ENCODE results near the gene HMX3. TPM values are rescaled to one million over a fixed set of nuclear protein-coding genes. Genes with fewer than 3 reads are reported as not detected.

The HMX3 gene
- total RNA-seq, 1 experiment from 2014 or later = not detected

DNA sequence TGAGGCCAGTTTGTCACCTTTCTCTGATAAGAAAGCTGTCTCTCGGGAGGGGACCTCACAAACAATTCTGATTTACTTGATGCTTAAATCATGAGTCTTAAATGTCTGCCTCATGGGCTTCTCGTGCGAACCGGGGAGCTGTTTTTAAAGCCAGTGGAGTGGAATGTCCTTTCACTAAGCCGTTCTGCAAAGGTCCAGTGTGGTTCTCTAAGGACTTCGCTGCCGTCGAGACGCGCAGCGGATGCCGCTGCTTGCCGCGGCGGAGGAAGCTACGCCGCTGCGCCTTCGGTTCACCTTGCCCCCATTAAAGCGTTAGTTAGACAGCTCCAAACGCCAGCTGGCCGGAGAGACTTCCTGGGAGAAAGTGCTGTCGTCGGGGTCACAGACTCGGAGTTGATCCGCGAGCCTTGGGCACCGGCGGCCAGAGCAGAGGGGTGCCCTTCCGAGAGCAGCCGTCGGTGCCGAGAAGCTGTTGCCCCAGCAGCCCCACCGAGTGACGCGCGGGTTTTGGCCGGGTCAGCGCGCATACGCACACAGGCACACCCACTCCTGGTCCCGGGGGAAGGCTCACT, 1.3 kb upstream of the HMX3 start:
- no peak for DNase-seq (ENCODE audit: low spot score)

DNA sequence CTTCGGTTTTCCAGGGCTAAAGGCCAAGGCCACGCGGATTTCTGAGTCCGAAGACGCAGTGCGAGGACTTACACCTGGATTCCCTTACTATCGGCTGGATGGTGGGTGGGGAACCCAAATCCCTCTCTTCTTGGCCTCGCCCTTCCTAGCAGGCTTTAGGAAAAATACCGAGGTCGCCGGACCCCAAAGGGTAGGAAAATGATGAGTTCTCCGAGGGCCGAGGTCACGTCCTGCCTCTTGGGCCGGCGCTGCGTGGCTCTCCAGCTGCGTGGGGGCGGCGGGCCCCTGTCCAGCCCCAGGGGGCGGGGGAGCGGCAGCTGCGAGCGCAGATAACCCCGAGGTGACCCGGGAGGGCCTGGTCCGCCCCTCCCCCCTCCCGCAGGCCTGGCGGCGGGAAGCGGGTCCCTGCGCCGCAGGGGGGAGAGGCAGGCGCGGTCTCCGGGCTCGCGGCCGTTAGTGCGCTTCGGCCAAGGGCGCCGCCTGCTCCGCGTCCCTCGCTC, 805 bp upstream of the HMX3 start:
- no peak for DNase-seq (ENCODE audit: low spot score)

- DNase-seq (ENCODE audit: low spot score) = no peak
These were observed 543 bp downstream of the HMX3 start for GRCh38 chr10:123136221-123136805.

GRCh38 chr10:123136806-123137642, 1.3 kb downstream of the HMX3 start:
- DNase-seq (ENCODE audit: low spot score) = no peak

- DNase-seq (ENCODE audit: low spot score) = no peak
These were observed 3.4 kb downstream of the HMX3 start for GRCh38 chr10:123139165-123139520.

GRCh38 chr10:123139521-123140163, 3.9 kb downstream of the HMX3 start:
- DNase-seq (ENCODE audit: low spot score) = peak; percentile 5

DNA sequence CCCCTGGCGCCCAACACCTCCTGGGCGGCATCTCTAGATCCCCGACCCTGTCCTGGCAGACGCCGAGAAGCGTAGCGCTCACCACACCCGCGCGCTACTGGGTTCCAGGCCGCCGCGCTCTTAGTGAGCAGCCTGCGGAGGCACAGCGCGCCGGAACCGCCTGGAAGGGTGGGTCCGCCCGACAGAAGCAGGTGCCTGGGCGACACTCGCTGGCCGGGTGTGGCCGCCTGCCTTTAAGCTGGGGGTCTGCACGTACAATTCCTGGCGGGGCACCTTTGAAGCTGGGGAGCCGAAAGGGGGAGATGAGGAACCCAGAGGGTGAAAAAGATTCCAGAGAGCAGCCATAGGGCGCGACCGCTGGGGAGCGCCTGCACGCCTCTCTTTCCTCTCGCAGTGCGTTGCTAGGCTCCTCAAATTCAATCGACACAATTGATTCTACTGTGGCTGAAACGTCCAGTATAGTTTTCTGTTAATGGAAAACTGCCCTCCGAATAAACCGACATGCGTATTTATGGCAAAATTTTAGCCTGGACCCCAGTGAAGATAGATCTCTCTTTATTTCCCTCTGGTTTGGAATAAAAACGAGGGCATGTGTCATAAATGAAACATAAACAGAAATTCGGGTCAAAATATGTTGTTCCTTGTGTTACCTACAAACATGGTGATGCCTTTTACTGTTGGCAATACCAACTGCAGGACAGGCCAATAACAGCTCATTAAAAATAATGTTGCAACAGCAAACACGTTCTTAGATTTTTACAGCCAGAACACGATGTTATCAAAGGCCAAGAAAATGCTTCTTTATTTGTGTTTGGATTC, 4.6 kb downstream of the HMX3 start:
- no peak for DNase-seq (ENCODE audit: low spot score)

DNA sequence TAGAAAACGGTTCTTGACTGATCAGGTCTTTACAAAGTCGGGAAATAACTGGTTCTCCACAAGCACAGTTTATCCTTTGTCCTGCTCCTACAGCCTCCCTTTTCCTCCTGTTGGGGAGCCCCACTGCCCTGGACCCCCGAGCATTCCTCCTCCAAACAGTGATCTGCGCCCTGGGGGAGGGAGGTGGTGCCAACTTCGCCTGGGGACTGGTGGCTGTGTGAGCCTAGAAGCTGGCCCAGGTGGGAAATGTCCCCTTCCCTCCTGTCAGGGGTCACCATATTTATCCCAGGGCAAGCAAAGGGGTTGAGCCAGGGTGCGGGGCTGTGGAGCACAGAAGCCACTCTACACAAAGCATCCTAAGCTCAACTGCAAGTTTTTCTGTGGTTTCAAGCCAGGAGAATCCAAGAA, 5.2 kb downstream of the HMX3 start:
- DNase-seq (ENCODE audit: low spot score) = no peak

GRCh38 chr10:123141791-123142700, 6.3 kb downstream of the HMX3 start:
- DNase-seq (ENCODE audit: low spot score) = no peak

DNA sequence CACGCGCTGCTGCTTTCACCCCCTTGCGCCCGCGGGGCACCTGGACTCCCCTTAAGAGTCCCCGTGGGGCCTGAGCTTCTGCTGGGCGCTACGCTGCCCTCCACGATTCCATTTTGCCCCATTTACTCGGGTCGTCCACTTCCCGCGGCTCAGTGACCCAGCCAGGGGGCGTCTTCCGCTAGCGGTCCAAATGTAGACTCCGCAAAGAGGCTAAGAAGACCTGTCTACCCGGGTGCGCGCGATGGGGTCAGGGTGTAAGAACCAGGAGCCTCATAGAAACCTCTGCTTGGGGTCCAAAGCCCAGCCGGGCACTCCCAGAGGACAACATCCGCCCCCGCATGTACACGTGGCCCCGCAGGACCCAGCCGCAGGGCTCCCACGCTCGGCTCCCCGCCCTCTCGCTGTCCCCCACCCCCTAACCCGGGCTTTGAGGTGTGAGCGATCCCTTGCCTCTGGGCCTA, 7.0 kb downstream of the HMX3 start:
- no peak for DNase-seq (ENCODE audit: low spot score)

DNA sequence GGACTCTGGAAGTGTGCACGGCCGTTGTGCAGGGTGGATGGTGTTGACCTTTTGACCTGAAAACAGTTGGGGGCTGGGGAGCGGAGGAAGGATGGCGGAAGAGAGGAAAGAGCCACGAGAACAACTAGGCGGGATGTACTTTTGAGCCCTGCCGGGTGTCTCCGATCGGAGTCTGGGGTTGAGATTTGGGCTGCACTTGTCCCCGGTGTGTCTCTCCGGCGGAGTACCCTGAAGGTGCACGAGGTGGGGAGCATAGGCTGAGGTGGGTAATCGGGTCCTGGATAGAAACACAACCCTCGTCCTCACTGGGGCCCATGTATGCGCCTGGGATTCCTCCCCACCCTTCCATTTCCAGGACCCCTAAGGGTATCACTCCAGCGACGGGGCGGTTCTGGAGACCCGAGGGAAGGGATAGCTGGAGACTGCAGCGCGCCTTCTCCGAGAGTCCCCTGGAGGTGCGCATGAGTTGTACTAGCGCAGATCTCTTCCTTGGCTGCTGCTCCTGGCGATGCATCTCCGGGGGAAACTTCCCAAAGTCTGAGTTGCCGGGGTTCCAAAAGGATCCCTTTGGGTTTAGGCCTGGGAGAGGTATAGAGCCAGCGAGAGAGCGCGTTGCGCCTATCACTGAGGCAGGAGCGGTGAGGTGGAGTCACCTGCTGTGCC, 7.5 kb downstream of the HMX3 start:
- DNase-seq (ENCODE audit: low spot score) = no peak

DNA sequence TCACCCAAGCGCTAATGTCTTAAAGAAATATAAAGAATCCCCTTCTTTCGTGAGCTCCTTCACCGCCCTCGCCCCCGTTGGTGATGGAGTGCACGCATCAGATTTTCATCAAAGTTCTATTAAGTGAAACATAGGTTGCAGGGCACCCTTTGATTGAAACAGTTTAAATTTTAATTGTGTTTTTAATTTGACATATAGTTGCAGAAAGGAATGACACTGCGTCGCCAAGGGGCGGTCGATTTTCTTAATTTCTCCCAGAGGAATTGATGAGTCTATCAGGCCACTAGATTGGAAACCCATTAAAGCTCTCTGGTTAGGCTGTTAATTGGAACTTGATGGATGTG, 8.0 kb downstream of the HMX3 start:
- no peak for DNase-seq (ENCODE audit: low spot score)

GRCh38 chr10:123144697-123145541, 9.1 kb downstream of the HMX3 start:
- DNase-seq (ENCODE audit: low spot score) = no peak

GRCh38 chr10:123145542-123146012, 9.8 kb downstream of the HMX3 start:
- DNase-seq (ENCODE audit: low spot score) = no peak

DNA sequence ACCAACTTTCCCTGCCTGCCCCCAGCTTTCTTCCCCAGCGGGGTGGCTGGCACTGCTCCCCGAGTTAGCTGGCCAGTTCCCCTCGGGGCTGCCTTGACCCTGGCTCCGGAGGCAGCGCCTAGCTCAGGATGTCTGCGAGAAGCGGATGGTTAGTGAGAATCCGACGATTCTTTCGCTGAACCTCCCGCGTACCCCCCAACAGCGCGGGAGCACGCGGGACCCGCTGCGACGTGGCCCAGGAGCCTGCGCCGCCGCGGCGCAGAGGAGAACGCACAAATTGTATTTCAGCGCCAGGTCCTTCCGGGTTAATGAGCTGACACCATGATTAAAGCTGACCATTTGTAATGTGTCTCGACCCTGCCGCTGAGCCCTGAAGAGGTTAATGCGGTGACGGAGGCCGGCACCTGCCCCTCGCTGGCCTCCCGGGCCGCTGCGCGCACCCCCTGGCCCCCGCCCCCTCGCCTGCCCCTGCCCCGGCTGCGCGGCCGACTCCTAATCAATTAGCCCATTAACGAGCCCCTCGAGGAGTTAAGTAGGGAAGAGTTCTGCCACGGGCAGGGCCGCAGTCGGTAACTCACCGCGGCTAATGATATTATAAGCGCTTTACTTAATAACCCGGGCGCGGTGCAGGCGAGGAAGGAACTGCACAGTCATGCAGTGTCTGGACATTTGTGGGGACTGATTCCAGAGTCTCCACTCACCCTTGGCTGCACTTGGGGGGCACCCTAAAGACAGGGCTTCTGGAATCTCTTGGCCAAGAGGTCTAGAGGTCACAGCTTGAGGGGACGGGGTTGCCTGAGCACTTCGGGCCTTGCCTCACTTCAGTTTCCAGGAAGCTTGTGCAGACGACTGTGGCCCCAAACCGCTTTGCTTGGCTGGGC, 10.5 kb downstream of the HMX3 start:
- no peak for DNase-seq (ENCODE audit: low spot score)

DNA sequence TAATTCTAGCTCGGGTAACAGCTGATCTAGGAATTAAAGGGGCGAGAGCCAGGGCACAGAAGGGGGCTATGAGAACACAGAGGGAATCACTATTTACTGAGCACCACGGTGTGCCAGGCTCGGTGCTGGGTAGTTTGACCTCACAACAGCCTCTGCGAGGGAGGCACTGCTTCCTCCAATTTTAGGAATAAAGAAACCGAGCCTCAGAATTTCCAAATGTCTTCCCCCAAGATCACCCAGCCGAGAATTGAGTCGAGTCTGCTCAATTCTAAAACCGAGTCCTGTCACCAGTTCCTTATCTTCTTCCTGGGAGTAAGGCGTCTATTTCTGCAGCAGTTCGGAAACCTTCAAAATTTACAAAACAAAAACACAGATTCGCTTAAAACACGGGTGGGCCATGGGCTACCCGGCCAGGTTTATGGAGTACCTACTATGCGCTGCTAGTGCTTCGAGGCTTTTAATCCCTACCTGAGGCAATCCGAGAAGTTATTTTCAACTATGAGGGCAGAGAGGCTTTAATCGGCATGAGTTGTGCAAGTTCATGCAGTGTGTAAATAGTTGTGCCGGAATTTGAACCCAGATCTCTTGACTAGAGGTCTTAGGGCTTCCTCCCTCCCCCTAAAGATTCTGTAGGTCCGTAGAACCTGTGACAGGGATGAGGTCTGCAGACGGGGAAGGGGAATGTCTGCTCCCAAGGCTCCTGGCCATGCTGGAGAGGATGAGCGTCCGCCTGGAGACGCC, 11.3 kb downstream of the HMX3 start:
- DNase-seq (ENCODE audit: low spot score) = no peak

All from A172 (cell line).